Measurements from ENCODE around the gene MAP2K6.

DNA sequence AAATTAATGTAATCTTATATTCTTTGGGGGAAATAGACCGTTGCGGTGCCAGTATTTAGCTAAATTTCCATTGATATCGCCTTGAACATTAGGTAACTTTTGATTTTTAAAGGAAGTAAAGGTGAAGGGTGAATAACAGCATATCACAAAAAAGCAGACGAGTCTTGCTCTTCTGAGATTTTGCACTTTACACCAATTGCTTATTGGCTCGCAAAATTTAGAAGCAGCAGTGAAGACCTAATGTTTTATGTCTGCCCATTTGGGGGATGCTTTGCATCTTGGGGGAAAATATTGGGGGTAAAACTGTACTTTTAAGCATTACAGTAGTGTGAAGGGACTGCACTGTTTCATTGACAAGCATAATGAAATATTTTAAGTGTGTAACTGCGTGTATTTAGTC, 934 bp downstream of the MAP2K6 start:
- no peak for TF ChIP-seq TARDBP (IDR thresholded peaks at IDR 0.05; ENCODE audit: borderline replicate concordance)
- TF ChIP-seq POLR2A (IDR thresholded peaks at IDR 0.05; ENCODE audit: low read depth, low read length): no peak
- no peak for TF ChIP-seq RELA (IDR thresholded peaks at IDR 0.05; ENCODE audit: borderline replicate concordance, partially characterized antibody)
